Measurements from ENCODE around the gene MAGI2.
"Not testable (repeated sequence)": the region's sequence is repeated elsewhere in the genome, so short reads cannot be mapped to it uniquely, and the experiment has no call there.

Gene MAGI2

DNA sequence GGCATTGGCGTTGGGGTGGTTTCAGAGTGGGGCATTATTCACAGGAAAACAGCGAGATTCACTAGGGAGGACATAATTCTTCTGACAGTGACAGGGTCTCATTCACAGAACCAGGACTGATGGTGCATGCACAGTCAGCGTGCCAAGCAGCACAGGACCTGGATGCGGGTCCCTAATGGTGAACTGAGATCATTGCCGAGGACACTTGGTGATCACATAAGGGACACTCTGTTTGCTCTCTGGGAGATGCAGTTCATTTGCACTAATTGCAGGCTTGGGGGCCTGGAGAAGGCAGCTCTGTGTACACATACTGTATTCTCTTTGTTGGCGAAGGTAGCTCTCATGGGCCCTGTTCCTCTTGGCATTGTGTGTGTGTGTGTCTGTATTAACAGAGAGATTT is 938.8 kb downstream of the MAGI2 start:
- in situ Hi-C loops (cut with HindIII; ENCODE audit: low sequenced_read_pairs) = no loop called here

DNA sequence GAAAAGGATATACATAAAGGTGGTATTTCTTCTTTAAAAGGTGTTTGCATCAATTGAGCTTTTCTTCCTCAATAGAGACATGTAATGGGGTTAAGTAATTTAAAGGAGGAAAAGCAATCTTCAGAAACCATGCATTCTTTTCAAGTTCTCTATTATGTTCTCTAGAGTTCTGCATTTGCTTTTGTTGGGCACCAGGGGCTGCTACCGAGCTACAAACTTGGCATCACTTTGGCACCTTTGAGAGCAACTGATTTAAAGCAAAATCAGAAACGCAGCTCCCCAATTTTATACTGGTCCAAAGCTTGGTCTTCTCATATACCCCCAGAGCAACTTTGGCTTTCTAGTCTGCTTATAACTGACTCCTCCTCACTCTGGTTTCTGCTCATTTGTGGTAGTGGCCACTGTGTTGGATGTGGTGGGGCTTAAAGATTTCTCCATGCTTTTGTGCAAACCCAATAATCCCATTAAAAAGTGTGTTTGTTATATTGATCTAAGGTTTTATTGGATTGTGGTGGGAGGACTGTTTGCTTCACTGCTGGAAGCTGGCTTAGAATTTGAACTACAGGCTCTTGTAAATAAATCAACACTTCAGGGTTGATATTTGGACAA is 942.8 kb downstream of the MAGI2 start:
- in situ Hi-C loops (cut with HindIII; ENCODE audit: low sequenced_read_pairs) = no loop called here

DNA sequence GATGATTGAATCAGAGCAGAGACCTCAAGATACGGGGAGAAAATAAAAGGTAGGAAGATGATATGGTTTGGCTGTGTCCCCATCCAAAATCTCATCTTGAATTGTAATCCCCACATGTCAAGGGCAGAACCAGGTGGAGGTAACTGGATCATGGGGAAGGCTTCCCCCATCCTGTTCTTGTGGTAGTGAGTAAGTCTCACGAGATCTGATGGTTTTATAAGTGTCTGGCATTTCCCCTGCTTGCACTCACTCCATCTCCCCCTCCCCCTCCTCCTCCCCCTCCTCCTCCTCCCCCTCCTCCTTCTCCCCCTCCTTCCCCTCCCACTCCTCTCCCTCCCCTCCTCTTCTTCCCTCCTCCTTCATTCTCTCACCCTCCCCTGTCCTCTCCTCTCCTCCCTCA is 950.2 kb downstream of the MAGI2 start:
- in situ Hi-C loops (cut with HindIII; ENCODE audit: low sequenced_read_pairs) = not testable (repeated sequence)

DNA sequence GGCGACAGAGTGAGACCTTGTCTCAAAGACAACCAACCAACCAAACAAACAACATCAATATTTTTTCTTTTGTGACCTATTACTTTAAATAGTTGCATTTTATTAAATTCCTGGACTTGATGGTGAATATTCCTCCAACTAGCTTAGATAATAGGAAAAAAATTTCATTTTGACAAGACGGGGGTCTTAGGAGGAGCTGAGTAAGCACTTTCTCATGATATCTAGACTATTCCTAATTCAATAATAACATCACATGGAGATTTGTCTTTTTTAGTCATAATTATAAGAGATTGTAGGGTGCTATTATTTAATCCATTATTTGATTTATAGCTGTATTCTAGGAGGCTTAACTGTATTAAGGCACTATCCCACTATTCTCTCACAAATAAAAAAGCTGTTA is 952.4 kb downstream of the MAGI2 start:
- in situ Hi-C loops (cut with HindIII; ENCODE audit: low sequenced_read_pairs) = no loop called here

DNA sequence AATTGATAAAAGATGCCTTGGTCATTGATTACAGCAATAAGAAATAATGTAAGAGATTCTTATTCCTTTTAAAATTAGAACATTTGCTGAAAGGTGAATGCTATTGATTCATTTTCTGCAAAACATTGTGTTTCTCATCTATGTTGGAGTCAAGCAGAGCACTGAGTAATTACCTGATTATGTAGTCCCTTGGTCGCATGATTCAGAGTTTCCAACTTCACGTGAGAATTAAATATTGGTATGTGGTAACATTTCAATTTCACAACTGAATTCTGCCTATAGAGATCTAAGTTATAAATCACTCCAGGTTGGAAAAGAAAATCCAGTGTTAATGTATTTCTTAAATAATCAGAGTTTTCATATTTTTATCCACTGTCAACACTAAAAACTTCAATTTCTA is 953.5 kb downstream of the MAGI2 start:
- in situ Hi-C loops (cut with HindIII; ENCODE audit: low sequenced_read_pairs) = no loop called here

DNA sequence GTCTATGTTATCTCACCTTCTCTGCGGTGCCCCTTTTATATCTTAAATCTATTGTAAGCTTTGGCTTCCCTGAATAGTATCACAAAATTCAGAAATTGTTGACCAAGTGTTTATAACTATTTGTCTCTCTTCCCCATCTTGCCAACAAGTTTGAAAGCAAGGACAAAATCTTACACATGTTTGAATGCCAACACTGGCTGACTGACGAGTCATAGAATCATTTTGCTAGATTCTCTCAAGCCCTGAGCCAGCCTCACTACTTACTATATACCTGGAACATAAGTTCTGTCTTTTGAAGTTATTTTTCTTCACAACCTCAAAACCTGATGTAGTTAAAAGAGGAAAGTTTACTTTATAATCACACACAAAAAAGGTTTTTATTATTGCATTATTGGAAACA is 954.2 kb downstream of the MAGI2 start:
- in situ Hi-C loops (cut with HindIII; ENCODE audit: low sequenced_read_pairs) = no loop called here

DNA sequence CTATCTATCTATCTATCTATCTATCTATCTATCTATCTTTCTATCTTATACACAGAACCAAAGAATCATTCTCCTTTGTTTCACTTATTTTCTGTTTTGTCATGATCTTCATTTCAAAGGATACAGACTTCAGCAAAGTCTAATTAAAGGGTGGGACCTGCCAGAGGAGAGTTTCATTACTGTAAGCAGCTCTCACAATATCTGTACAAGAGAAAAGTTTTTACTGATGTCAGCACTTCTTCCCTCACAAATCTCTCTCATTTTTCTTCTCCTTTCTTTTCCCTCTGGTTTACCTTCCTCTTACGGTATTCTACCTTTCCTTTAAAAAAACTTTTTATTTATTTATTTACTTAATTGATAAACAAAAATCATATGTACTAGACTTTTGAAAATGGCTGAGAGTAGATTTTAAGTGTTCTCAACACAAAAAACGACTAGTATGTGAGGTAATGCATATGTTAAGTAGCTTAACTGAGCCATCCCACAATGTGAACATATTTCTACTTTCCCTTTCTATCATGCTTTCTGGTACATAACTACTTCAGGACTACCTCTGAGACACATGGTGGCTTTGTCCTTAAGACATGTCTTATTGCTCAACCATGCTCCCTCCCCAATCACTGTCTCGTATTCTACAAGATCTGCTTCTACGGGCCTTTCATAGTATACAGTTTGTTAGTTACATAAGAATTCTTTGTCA is 955.6 kb downstream of the MAGI2 start:
- in situ Hi-C loops (cut with HindIII; ENCODE audit: low sequenced_read_pairs) = no loop called here

DNA sequence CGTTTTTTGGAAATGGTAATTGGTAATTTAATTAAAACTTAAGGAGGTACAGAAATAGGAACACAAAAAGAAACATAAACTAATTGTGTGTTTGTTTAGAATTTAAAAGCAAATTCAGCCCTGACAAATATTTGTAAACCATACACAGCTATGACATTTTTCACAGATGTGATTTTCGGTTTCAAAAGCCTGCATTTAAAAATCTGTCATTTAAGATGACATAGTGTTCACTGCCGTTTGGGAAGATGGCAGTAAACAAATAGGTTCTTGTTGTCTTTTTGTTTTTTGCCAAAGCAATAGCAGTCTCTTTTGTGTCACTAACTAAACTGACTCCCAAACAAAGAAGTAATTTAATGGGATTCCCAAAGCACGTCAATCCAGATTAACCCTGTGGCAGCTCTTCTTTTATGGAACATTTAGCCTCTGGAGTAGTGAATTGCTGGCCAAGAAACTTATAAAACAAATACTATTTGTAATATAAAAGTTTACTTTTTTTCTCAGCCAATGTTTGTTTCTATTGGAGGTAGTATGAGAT is 957.3 kb downstream of the MAGI2 start:
- in situ Hi-C loops (cut with HindIII; ENCODE audit: low sequenced_read_pairs) = no loop called here

DNA sequence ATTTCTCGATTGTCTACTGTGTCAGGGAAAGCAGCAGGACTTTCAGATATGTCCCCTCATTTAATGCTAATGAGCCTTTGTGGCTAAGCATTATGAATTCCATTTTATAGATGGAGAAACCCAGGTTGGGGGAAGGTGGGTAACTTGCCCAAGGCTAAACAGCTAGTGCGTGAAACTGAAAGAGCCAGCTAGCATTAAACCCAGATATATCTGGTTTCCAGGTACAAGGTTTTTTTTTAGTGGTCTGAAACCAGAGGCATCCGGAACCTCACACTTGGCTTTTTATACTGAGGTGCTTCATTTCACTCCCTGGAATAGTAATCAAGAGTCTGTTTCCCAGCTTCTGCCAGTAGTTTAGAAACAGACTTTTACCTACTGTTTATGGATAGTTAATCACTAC is 960.1 kb downstream of the MAGI2 start:
- in situ Hi-C loops (cut with HindIII; ENCODE audit: low sequenced_read_pairs) = no loop called here

DNA sequence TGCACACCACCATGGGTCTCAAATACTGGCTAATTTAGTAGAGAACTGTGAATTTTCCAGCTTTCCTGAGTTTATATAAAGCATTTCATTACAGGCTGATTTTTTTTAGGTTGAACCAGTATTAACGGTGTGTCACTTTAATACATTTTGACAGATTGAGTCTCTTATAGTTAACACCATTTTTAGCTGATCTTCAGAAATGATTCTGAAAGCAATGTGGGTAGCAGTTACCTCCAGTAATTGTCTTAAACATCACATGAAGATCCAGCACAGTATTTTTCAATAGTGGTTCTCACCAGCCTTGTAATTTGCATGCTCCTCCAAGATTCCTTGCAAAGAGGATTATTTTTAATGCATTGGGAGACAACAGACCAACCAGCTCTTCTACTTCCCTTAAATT is 961.3 kb downstream of the MAGI2 start:
- in situ Hi-C loops (cut with HindIII; ENCODE audit: low sequenced_read_pairs) = no loop called here

DNA sequence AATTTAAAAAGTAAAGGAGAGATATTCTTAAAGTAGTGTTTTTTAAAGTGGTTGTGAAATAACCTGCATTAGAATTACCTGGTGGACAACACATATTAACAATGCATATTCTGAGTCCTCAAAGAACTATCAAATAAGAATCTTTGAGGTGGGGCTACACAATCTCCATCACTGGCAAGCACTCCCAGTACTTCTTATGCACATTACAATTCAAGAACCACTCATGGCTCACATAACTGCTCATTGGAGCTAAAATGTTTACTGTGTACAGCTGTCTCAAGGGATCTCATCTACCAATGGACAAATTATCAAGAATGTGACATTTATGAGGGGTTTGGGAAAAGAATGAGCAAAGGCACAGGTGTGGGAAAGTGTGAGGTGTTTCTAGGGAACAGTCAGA is 962.9 kb downstream of the MAGI2 start:
- in situ Hi-C loops (cut with HindIII; ENCODE audit: low sequenced_read_pairs) = no loop called here

DNA sequence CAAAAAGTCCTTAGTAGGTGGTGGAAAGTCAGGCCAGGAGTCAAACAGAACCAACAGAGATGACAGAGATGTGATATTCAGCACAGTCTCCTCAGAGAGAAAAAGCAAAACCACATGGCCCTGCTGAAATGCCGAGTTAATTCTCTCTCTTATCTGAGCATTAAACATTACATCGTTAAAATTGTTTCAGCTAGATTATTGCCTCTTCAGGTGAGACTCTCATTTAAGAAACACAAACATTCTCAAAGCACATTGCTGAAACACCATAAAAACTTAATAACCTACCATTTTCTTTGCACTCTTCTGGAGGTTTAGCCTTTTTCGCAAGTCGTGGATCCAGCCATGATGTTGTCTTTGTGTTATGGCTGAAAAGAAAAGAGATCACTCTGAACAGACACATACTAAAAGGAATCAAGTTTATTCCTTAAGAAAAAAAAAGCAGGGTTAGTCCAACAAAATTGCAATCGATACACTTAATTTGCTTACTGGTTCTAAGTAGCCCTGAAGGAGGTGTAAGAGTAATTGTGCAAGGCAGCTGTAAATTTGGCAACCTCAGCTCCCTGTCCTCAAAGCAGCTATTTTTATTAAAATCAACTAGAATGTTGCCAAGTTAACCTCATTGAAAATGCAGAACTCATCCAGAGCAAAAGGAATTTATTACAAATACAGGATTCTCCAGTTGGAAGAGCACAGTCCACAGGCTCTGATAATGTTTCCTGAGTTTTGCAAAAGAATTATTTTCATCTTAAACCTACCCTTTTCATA is 963.8 kb downstream of the MAGI2 start:
- in situ Hi-C loops (cut with HindIII; ENCODE audit: low sequenced_read_pairs) = no loop called here

DNA sequence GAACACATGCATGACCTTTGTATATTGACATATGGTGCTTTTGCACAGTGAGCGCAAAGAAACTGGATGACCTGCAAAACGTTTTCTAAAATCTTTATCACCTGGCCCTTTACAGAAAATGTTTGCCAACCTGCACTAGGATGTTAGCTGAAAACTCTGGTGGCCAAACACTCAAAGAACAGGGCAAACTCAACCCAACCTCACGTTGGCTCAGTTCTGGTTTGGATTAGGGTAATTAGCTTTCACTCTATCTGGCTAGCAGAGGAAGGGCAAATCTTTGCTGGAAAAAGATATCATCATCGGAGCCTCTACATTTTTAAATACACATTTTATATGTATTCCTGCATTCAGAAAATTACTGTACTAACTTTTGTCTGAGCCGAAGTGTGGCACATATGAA is 966.0 kb downstream of the MAGI2 start:
- in situ Hi-C loops (cut with HindIII; ENCODE audit: low sequenced_read_pairs) = no loop called here

DNA sequence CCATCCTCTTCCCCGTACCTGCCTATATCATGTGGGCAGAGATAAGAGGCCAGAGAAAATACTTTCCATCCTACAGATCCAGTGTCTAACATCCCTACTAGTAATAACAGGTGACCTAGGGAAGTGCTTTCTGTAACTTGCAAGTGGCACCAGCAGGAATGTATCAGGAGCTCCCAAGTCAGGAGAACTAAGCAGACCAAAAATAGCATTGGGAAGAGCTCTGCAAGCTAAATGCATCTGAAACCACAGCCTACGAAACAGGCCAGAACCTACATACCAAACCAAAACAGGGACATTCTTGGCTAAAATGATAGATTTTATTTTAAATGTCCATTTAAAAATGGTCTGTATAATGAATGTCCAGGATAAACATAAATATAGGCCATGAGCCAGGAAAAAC is 974.1 kb downstream of the MAGI2 start:
- in situ Hi-C loops (cut with HindIII; ENCODE audit: low sequenced_read_pairs) = no loop called here

DNA sequence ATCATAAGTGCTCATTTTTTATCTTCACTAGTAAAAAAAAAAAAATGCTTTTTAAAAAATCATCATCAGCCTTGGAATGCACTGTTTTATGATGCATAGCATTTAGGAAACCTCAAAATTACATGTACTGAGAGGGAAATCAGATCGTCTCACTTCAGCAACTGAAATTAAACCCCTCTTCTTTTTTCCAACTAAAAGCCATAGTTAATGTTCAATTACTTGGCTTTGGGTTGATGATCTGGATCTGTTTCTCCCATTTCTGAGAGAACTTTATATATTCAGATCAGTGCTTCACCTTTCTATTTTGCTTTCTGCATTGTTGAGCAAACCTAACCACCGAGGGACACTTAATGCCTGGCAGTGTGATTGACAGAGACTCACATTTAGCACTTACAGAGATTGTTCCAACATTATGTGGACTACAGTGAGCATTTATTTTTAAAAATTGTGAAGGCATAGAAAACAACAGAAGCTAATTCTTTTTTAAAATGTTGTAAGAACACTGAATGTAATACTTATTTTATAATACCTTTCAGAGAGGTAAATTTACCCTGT is 976.5 kb downstream of the MAGI2 start:
- in situ Hi-C loops (cut with HindIII; ENCODE audit: low sequenced_read_pairs) = no loop called here

DNA sequence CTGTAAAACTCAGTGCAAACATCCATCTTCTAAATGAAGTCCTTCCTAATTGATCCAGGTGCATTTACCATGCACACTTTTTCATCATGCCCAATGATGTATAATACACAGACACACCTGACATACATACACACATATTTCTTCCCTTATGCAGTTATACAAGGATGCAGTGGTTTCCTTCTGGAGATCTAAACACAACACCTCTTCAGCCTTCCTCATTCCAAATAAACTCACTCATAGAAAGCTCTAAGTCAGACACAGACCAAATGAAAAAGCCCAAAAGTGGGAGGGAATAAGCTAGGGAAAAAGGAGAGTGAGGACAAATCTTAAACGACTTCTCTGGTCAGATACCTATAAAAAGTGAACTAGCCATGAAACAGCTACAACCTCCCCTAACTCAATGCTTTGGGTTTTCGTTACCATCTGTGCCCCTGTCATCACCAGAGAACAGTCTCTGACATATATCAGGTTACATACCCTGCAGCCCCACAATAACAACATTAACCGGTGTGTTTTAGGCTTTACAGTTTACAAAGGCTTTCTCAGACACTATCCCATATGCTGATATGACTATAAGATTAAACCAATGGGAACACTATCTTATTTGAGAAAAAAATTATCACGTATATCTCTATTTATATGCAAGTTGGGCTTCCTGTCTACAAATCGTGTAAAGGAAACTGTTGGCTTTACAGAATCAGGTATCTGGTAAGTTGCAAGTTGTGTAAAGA is 979.7 kb downstream of the MAGI2 start:
- in situ Hi-C loops (cut with HindIII; ENCODE audit: low sequenced_read_pairs) = no loop called here

DNA sequence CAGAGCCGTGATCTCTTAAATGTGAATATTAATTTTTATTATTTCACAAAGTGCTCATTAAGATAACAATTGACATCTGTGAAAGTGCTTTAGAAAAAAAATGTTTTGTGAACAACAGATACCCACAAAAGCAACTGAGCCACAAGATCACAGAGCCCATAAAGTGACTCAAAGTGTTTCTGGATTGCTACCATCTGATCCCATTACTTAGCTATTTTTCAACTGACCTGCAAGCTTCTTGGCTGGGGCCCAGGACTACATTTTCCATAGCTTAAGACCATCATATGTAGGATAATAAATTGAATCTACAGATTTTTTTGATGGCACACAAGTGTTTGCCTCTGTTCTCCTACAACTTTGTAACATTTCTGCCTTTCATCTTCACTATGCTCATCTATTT is 980.4 kb downstream of the MAGI2 start:
- in situ Hi-C loops (cut with HindIII; ENCODE audit: low sequenced_read_pairs) = no loop called here

DNA sequence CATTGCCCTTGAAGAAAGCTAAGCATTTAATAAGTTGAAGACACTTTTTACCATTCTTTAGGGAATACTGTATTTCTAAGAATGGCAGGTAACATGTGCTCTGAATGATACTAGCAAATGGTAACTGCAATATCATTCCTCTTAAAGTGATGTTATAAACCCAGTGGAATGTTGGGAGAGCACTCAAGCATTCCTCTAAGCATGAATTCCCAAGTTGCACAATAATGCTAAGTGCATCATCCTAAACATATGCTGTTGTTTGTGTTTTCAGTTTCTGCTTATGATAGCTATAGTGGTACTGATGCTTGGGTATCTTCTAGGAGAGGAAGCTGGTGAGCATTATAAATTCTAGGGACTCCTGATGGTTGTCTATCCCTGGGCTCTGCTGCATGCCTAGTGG is 980.9 kb downstream of the MAGI2 start:
- in situ Hi-C loops (cut with HindIII; ENCODE audit: low sequenced_read_pairs) = no loop called here

DNA sequence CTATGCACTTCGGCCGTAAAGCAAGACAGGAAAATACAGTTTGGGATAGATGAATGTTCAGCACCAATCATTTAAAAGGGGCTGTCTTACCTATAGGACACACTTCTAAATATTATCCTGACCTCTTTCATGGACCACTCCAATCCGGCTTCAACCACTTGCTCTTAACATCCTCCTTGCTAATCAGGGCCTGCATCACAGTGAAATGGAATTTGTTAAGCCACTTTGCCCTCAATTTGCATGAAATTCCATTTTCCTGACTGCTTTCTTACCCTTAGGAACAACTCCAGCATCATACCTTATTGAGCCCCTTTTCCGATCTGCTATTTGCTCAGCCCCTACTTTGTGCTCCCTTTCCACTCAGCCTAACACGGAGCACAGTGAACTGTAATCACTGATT is 987.6 kb downstream of the MAGI2 start:
- in situ Hi-C loops (cut with HindIII; ENCODE audit: low sequenced_read_pairs) = no loop called here

DNA sequence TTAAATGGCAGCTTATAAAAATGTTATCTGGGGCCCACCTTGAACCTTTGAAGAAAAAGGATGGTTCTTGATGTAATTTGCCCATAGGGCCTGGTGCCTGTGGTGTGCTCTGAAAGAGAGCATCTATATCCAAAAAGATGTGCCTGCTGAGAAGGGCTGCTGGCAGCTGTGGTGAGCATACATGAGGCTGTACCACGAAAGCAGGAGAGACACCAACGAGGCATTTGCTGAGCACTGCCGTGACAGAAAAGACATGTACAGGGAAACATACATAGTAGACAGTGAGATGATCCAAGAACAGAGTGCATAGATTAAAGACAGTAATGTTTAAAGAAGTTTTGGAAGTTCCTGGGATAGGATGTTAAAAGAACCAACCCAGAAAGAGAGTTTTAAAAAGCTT is 990.4 kb downstream of the MAGI2 start:
- in situ Hi-C loops (cut with HindIII; ENCODE audit: low sequenced_read_pairs) = no loop called here

DNA sequence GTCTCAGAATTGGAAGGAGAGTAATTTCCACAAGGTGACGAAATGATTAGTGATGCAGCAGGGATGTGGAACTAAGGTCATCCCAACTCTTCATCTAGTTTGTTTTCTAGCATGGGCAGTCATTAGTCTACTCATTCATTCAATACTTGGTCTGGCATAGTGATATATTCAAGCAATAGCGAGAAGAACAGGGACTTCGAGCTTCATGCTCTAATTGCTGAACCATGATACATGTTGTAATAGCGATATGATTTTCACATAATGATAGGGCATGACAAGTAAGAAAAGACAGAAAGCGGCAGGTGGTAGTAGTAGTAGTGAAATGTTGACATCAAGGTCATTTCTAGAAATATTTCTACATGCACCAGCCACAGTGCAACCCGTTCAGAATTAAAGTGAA is 1002.8 kb downstream of the MAGI2 start:
- in situ Hi-C loops (cut with HindIII; ENCODE audit: low sequenced_read_pairs) = no loop called here
